Activated T-cell treated with anti-CD3 and anti-CD28 coated beads for 1 hour (primary cell): ENCODE data around the gene MYO18A.
"Not testable (repeated sequence)": the region's sequence is repeated elsewhere in the genome, so short reads cannot be mapped to it uniquely, and the experiment has no call there.

ENCODE experiments used
- DNase-seq: peaks from one replicate; pipeline ENCODE4 v3.0.0-alpha.2; 2020; ENCODE audit warnings: low read depth

MYO18A gene

DNA sequence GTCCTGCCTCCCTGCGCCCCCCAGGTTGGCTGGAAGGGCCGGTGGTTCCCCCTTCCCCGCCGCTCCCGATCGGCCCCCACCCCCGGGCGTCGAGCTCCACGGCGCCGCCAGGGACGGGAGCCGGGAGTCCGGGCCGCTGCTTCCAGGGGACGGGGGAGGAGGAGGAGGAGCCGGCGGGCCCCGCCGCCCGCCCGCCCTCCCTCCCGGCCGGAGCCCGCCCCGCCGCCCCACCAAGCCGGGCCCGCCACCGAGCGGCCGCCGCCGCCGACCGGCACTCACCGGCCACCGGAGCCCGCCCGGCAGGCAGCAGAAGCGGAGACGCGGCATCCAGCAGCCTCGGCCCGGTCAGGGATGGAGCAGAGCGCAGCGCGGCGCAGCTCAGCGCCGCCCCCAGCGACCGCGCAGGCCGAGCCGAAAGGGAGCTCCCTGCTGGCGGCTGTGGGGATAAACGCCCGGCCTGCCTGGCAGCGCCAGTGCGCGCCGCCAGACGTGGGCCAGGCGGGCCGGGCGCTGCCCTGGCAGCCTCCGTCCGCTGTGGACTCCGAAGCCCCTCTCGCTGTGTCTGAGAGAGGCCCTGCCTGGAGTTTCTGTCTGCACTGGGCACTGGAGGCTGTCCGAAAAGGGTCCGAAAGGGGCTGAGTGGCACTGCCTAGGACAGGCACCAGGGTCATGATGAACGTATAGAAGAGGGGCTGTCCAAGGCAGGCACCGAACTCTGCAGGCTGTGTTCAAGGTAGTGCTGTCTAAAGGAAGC lies at the start of gene MYO18A:
Gene MYO18A (minus strand): TSS at position 365 of the 754 bp plus-strand sequence. CDS start 13,458 bp downstream, outside the sequence.
- peak; percentile 63 for DNase-seq

GRCh38 chr17:29225396-29225795 lies 45.2 kb upstream of the MYO18A start:
- DNase-seq = no peak

- DNase-seq = not testable (repeated sequence)
Measured at GRCh38 chr17:29221338-29221737, 41.1 kb upstream of the MYO18A start.

DNA sequence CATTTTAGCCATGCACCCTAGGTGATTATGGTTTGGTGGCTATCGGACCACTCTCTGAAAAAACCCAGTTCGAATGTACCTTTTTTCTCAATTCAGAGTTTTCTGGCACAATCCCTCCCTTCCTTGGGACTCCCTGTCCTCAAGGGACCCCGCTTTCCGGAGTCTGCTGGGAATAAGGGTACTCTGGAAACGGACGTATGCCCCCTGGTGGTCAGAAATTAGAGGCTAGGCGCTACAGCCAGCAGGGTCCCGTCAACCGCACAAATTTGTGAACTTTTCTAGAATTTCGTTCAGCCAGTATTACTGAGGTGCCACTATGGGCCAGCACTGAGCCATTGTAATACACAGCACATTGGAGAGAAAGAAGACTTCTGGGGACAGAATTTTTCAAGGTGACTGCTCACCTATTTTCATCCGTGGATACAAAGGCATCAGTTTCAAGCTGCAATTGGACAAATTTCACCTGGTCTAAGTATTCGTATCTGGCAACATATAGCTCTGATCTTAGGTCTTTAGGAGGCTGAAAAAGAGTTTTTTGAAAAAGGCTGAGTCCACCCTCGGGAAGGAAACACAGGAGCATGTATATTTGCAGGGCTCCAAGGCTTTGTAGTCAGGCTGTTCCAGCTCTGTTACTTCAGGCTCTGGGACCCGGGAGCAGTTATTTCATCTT lies 39.3 kb upstream of the MYO18A start:
- DNase-seq = peak; percentile 62

- DNase-seq = no peak
Measured at GRCh38 chr17:29216856-29217255, 36.7 kb upstream of the MYO18A start.

- no peak for DNase-seq
Measured at GRCh38 chr17:29216181-29216580, 36.0 kb upstream of the MYO18A start.

DNA sequence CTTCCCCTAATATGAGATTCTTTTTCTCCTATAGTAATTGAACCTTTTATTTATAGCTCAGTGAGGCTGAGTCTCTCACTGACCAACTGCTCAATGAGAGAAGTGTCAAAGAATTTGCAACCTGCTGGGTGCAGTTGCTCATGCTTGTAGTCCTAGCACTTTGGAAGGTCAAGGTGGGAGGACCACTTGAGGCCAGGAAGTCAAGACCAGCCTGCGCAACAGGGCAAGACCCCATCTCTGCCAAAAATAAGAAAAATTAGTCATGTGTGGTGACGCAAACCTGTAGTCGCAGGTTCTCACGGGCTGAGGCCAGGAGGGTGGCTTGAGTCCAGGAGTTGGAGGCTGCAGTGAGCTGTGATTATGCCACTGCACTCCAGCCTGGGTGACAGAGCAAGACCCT lies 35.5 kb upstream of the MYO18A start:
- no peak for DNase-seq

DNA sequence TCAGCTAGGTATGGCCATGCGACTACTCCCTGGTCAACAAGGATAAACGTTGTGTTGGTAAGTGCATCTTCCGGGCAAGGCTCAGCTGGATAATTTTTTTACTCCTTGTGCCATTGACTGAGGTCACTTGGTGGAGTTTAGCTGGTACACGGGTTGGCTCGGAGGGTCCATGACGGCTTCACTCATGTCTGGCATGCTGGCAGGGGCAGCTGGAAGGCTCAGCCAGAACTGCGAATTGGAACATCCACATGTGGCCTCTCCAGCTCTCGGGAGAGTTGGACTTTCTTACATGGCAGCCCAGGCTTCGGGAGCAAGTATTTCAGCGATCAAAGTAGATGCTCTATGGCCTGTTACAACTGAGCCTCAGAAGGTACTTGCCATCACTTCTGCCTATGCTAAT lies 35.0 kb upstream of the MYO18A start:
- DNase-seq = no peak

- no peak for DNase-seq
Measured at GRCh38 chr17:29214215-29215146, 34.3 kb upstream of the MYO18A start.

- no peak for DNase-seq
Measured at GRCh38 chr17:29212681-29213121, 32.5 kb upstream of the MYO18A start.

- DNase-seq = no peak
Measured at GRCh38 chr17:29212094-29212631, 32.0 kb upstream of the MYO18A start.

DNA sequence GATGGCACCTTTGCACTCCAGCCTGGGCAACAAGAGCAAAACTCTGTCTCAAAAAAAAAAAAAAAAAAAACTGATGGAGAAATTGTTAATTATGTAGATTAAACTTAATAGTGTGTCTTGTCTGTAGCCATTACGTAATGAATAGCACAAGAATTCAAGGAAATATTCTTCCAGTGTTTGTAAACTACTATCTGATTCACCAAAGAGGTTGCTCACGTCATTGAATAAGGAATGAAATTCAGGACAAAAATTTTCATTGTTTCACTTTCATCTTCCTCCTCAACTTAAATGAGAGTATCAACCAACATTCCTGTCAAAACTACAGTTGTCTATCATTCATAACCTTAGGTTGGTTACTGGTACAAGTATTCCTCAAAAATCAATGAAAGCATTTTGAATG lies 30.7 kb upstream of the MYO18A start:
- DNase-seq = no peak

DNA sequence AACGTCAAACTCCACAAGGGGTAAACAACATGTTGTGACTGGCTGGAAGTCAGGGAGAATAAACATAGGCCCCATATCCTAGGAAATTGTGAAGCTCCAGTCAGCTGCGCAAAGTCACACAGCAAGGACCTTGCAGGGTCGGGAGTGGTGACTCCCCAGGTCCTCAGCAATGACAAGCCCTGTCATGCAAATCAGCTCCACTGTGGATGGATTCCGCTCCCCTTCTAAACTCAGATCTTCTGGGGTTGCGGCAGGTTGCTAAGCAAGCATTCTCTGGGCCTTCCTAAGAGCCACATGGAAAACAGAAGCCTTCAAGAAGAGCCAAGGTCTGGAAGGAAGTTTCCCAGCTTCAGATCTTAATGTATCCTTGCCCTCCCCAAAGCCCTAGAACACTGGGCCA lies 28.9 kb upstream of the MYO18A start:
- no peak for DNase-seq

DNA sequence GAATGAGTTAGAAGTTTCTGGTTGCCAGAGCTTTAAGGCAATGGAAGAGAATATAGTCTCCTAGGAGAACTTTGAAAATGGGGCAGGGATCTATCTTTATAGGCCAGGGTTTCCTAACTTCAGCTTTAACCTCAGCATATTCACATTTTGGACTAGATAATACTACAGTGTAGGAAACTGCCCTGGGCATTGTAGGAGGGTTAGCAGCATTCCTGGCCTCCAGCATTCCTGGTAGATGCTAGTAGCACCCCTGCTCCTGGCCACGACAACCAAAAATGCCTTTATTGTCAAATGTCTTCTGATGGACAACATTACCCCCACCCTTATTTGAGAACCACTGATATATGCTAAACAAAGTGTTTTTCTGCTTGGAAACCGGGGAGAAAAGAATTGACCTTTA lies 27.8 kb upstream of the MYO18A start:
- no peak for DNase-seq

- no peak for DNase-seq
Measured at GRCh38 chr17:29205047-29205446, 24.8 kb upstream of the MYO18A start.

- not testable (repeated sequence) for DNase-seq
Measured at GRCh38 chr17:29204068-29204804, 24.0 kb upstream of the MYO18A start.

DNA sequence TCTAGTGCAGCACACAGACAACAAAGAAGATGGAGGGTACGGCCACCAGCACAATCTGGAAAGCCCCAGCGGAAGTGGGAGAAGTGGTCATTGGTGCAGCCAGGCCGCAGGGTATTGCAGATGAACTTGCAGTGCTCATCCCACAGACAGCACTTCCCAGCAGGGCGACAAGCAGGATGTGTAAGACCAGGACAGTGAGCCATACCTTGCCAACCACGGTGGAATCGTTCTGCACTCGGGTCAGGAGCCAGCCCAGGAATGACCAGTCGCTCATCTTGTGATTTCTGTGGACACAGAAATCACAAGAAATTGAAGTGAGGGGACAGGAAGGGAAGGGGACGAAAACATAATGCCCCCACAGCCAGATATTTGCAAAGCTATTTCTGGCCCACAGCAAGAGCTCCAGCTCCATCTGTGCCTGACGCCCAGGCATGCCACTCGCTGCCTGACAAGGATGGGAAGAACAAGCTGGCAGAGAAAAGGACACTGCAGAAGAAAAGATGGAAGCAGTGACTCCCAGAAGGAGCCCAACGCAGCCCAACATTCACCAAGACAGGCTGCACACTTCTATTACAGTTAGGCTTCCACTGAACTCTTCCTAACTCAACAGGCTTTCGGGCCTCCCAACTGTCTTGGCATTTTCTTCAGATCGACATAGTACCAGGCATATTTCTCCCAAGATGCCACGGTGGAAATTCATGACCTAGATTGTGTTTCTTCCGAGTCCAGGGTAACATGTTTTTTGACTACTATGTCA lies 17.5 kb upstream of the MYO18A start:
- DNase-seq = no peak

- no peak for DNase-seq
Measured at GRCh38 chr17:29196769-29197515, 16.7 kb upstream of the MYO18A start.

- DNase-seq = no peak
Measured at GRCh38 chr17:29195465-29196081, 15.4 kb upstream of the MYO18A start.

DNA sequence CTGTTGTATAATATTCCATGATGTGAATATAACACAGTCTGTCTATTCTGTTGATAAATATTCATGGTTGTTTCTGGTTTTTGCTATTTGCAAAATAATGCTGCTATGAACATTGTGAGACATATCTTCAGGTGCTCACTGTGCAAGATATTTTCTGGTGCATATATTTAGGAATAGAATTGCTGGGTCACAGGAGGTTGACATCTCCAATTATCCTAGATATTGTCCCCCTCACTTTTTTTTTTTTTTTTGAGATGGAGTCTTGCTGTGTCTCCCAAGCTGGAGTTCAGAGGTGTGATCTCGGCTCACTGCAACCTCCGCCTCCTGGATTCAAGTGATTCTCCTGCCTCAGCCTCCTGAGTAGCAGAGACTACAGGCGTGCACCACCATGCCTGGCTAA lies 14.5 kb upstream of the MYO18A start:
- DNase-seq = no peak
